IPS-15b (cell line): Measurements from ENCODE around the gene MCCD1.
"Not testable (repeated sequence)": the region's sequence is repeated elsewhere in the genome, so short reads cannot be mapped to it uniquely, and the experiment has no call there.

Experiments
- H3K27me3 ChIP-seq: one replicate; pipeline ENCODE4 v1.6.1; 2013; ENCODE audit warnings: low read length; ENCODE audit not compliant: control insufficient read depth, insufficient read depth
- H3K36me3 ChIP-seq: one replicate; pipeline ENCODE4 v1.6.1; 2013; ENCODE audit warnings: low read length; ENCODE audit not compliant: control insufficient read depth, insufficient read depth
- H3K4me1 ChIP-seq: one replicate; pipeline ENCODE4 v1.6.1; 2013; ENCODE audit warnings: mild to moderate bottlenecking, low read length; ENCODE audit not compliant: control insufficient read depth, insufficient read depth
- H3K4me3 ChIP-seq: one replicate; pipeline ENCODE4 v1.5.1; 2013; ENCODE audit warnings: low read depth, low read length
- H3K9ac ChIP-seq: one replicate; pipeline ENCODE4 v1.6.1; 2013; ENCODE audit warnings: low read depth, mild to moderate bottlenecking, low read length
- H3K9me3 ChIP-seq: one replicate; pipeline ENCODE4 v1.6.1; 2013; ENCODE audit warnings: mild to moderate bottlenecking, low read length; ENCODE audit not compliant: control insufficient read depth, insufficient read depth

Gene MCCD1

GRCh38 chr6:31493875-31494694 lies 34.7 kb upstream of the MCCD1 start:
- Histone ChIP-seq H3K27me3 (peaks cover 32% of the 10 kb centered on the region), H3K4me1 (no peaks in the 10 kb centered on the region), H3K9me3 (no peaks in the 10 kb centered on the region), H3K4me3 (peak overlapping the region; percentile 79), H3K36me3 (no peaks in the 10 kb centered on the region), H3K9ac (peak overlapping the region; percentile 47)

GRCh38 chr6:31495580-31495979 lies 33.2 kb upstream of the MCCD1 start:
- peak overlapping the region; percentile 79 for H3K4me3 ChIP-seq
- H3K36me3 ChIP-seq: no peaks in the 10 kb centered on the region
- H3K9ac ChIP-seq: no peak overlapping the region
- no peaks in the 10 kb centered on the region for H3K9me3 ChIP-seq
- peaks cover 37% of the 10 kb centered on the region for H3K27me3 ChIP-seq
- H3K4me1 ChIP-seq: no peaks in the 10 kb centered on the region

- not testable (repeated sequence) for H3K9ac ChIP-seq
- peaks cover 37% of the 10 kb centered on the region for H3K27me3 ChIP-seq
These were observed 31.9 kb upstream of the MCCD1 start for GRCh38 chr6:31496826-31497225.

GRCh38 chr6:31497531-31498476 lies 31.0 kb upstream of the MCCD1 start, which contains the start of gene MICB:
MICB (plus strand) TSS chr6:31498145; CDS start chr6:31498194, 49 bp downstream.
- no peaks in the 10 kb centered on the region for H3K36me3 ChIP-seq
- H3K4me3 ChIP-seq: peak within 1 kb of the TSS; percentile 72
- no peaks in the 10 kb centered on the region for H3K9me3 ChIP-seq
- peak within 1 kb of the TSS; percentile 54 for H3K9ac ChIP-seq
- no peaks in the 10 kb centered on the region for H3K4me1 ChIP-seq
- H3K27me3 ChIP-seq: peaks cover 37% of the 10 kb centered on the region

More at GRCh38 chr6:31496826-31497225, 31.9 kb upstream of the MCCD1 start:
- H3K36me3 ChIP-seq, H3K9me3 ChIP-seq, H3K4me1 ChIP-seq, H3K4me3 ChIP-seq: not testable (repeated sequence)

- Histone ChIP-seq H3K4me3 (peak overlapping the region; percentile 72), H3K9me3 (no peaks in the 10 kb centered on the region), H3K27me3 (peaks cover 37% of the 10 kb centered on the region), H3K4me1 (no peaks in the 10 kb centered on the region), H3K36me3 (no peaks in the 10 kb centered on the region), H3K9ac (peak overlapping the region; percentile 54)
These were observed 30.0 kb upstream of the MCCD1 start for GRCh38 chr6:31498748-31499147.

GRCh38 chr6:31499648-31500047 lies 29.1 kb upstream of the MCCD1 start:
- H3K36me3 ChIP-seq, H3K4me1 ChIP-seq, H3K4me3 ChIP-seq, H3K9ac ChIP-seq, H3K9me3 ChIP-seq: not testable (repeated sequence)
- H3K27me3 ChIP-seq: peaks cover 37% of the 10 kb centered on the region

GRCh38 chr6:31502586-31502985 lies 26.2 kb upstream of the MCCD1 start:
- Histone ChIP-seq H3K36me3 (peaks cover 12% of the 10 kb centered on the region), H3K9me3 (no peaks in the 10 kb centered on the region), H3K4me3 (no peak overlapping the region), H3K27me3 (peaks cover 12% of the 10 kb centered on the region), H3K4me1 (peaks cover 3% of the 10 kb centered on the region), H3K9ac (no peak overlapping the region)

GRCh38 chr6:31509036-31509435 lies 19.7 kb upstream of the MCCD1 start:
- H3K9ac ChIP-seq, H3K4me3 ChIP-seq, H3K27me3 ChIP-seq, H3K9me3 ChIP-seq, H3K4me1 ChIP-seq: not testable (repeated sequence)
- peaks cover 17% of the 10 kb centered on the region for H3K36me3 ChIP-seq

- no peak overlapping the region for H3K4me3 ChIP-seq
- peaks cover 17% of the 10 kb centered on the region for H3K36me3 ChIP-seq
- no peaks in the 10 kb centered on the region for H3K9me3 ChIP-seq
- no peak overlapping the region for H3K9ac ChIP-seq
- peaks cover 2% of the 10 kb centered on the region for H3K4me1 ChIP-seq
- H3K27me3 ChIP-seq: no peaks in the 10 kb centered on the region
These were observed 18.8 kb upstream of the MCCD1 start for GRCh38 chr6:31510007-31510406.

GRCh38 chr6:31513456-31514165 lies 15.2 kb upstream of the MCCD1 start:
- no peaks in the 10 kb centered on the region for H3K9me3 ChIP-seq
- peaks cover 5% of the 10 kb centered on the region for H3K36me3 ChIP-seq
- H3K4me1 ChIP-seq: no peaks in the 10 kb centered on the region
- H3K27me3 ChIP-seq: peaks cover 3% of the 10 kb centered on the region
- H3K9ac ChIP-seq: no peak overlapping the region
- no peak overlapping the region for H3K4me3 ChIP-seq

- H3K36me3 ChIP-seq: no peaks in the 10 kb centered on the region
- H3K27me3 ChIP-seq: no peaks in the 10 kb centered on the region
- no peak overlapping the region for H3K4me3 ChIP-seq
- H3K9me3 ChIP-seq: no peaks in the 10 kb centered on the region
- no peak overlapping the region for H3K9ac ChIP-seq
- H3K4me1 ChIP-seq: no peaks in the 10 kb centered on the region
These were observed 6.9 kb upstream of the MCCD1 start for GRCh38 chr6:31521835-31522234.
